NB4 (cell line): ENCODE measurements around the gene LPAR5.

Source experiments
- MYC ChIP-seq: IDR thresholded peaks from 2 replicates; pipeline ENCODE4 v1.6.1; 2011; ENCODE audit warnings: low read depth, low read length
- POLR2A ChIP-seq: IDR thresholded peaks from 2 replicates; pipeline ENCODE4 v1.6.1; 2011; ENCODE audit warnings: mild to moderate bottlenecking; ENCODE audit not compliant: insufficient read length; ENCODE audit errors: extremely low read depth
- TF ChIP-seq, protein P1 (sequence below): IDR thresholded peaks from one replicate; pipeline ENCODE4 v1.5.1; 2012; ENCODE audit warnings: low read depth, low read length
- TF ChIP-seq, protein P2 (sequence below): IDR thresholded peaks from 2 replicates; pipeline ENCODE4 v1.6.1; 2011; ENCODE audit warnings: low read depth, low read length

DNA sequence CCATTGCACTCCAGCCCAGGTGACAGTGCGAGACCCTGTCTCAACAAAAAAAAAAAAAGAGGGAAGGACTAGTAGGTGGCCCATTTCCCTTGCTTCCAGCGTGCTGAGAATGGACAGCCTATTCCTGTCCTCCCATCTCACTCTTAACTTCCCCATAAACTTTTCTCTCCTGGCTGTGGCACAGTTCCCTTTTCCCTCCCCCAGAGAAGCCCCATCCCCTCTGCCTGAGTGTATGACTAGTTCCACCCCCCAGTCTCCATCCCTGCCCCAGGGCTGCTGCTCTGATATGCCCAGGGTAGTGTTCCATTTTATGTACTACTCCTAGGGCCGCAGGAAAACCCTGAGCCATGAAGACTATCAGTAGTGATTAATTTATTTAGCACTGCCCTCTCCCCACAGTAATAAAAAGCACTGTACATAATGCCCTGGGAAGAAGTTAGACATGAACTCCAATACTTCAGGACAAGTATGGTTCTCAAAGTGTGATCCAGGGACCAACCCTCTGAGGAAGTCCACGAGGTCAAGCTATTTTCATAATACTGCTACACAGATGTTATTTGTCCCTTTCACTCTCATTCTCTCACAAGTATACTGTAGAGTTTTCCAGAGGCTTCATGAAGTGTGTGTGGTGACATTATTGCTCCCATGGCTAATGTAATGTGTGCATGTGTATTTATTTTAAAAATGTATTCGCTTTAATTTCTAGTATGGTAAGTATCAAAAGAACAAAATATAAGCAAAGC lies 17.1 kb downstream of the LPAR5 start:
- TF ChIP-seq, protein P1, sequence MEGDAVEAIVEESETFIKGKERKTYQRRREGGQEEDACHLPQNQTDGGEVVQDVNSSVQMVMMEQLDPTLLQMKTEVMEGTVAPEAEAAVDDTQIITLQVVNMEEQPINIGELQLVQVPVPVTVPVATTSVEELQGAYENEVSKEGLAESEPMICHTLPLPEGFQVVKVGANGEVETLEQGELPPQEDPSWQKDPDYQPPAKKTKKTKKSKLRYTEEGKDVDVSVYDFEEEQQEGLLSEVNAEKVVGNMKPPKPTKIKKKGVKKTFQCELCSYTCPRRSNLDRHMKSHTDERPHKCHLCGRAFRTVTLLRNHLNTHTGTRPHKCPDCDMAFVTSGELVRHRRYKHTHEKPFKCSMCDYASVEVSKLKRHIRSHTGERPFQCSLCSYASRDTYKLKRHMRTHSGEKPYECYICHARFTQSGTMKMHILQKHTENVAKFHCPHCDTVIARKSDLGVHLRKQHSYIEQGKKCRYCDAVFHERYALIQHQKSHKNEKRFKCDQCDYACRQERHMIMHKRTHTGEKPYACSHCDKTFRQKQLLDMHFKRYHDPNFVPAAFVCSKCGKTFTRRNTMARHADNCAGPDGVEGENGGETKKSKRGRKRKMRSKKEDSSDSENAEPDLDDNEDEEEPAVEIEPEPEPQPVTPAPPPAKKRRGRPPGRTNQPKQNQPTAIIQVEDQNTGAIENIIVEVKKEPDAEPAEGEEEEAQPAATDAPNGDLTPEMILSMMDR, result no peak
- TF ChIP-seq, protein P2, sequence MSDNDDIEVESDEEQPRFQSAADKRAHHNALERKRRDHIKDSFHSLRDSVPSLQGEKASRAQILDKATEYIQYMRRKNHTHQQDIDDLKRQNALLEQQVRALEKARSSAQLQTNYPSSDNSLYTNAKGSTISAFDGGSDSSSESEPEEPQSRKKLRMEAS, result no peak
- TF ChIP-seq POLR2A (no peak), MYC (no peak)
